ENCODE measurements around the gene TAF13. TPM values are rescaled to one million over a fixed set of nuclear protein-coding genes. Genes with fewer than 3 reads are reported as not detected.

TAF13 gene
- total and polyA plus RNA-seq, 9 of the 15 experiments (the other 6 are each of a cell fraction or from before 2014, with no cell fraction given): 14.9 to 77.2 (median 38.7) TPM

GRCh38 chr1:109099938-109100773 is 24.4 kb upstream of the TAF13 start (continued):
- TF ChIP-seq NR1H2 (CRISPR knock-in tag; IDR thresholded peaks at IDR 0.05) (no peak), E2F3 (CRISPR knock-in tag; IDR thresholded peaks at IDR 0.05) (peak; percentile 74; the same call in 1 of the 2 replicates), TBL1XR1 (IDR thresholded peaks at IDR 0.05; ENCODE audit: low read length in 2 of 2) (peak in 1 of 2 experiments; percentile 83; a peak in 2 of 4 replicates), MCM7 (IDR thresholded peaks at IDR 0.05) (no peak), BACH1 (tag; IDR thresholded peaks at IDR 0.05) (no peak; the same call in 1 of the 2 replicates), TSC22D4 (tag; IDR thresholded peaks at IDR 0.05) (no peak), SPI1 (IDR thresholded peaks at IDR 0.05; ENCODE audit: borderline replicate concordance, low read depth, low read length) (peak; percentile 91), ZNF511 (CRISPR knock-in tag; IDR thresholded peaks at IDR 0.05) (peak; percentile 92), OTX1 (CRISPR knock-in tag; IDR thresholded peaks at IDR 0.05) (peak; percentile 99), GABPB1 (CRISPR knock-in tag; IDR thresholded peaks at IDR 0.05) (peak; percentile 95), BRCA1 (IDR thresholded peaks at IDR 0.05) (no peak), BRCA1 (CRISPR knock-in tag; IDR thresholded peaks at IDR 0.05) (peak; percentile 93; the same call in 1 of the 2 replicates), CTBP1 (IDR thresholded peaks at IDR 0.05; ENCODE audit: borderline replicate concordance) (peak; percentile 84), MAX (CRISPR knock-in tag; IDR thresholded peaks at IDR 0.05) (peak; percentile 95), SP1 (CRISPR knock-in tag; IDR thresholded peaks at IDR 0.05) (peak; percentile 99), USF1 (CRISPR knock-in tag; IDR thresholded peaks at IDR 0.05) (peak; percentile 37; the same call in 1 of the 2 replicates), LCOR (CRISPR knock-in tag; IDR thresholded peaks at IDR 0.05) (peak; percentile 100), KAT2B (IDR thresholded peaks at IDR 0.05; ENCODE audit: low read depth, low read length) (peak; percentile 68), KDM2B (CRISPR knock-in tag; IDR thresholded peaks at IDR 0.05) (0 out of 2 replicates have a peak, but pooled peaks have one; percentile 50), PCBP1 (IDR thresholded peaks at IDR 0.05; ENCODE audit: low read depth, low read length, poor library complexity, severe bottlenecking) (peak; percentile 98), RBM34 (IDR thresholded peaks at IDR 0.05; ENCODE audit: borderline replicate concordance, insufficient read depth, low read length) (no peak), FOXA3 (CRISPR knock-in tag; conservative IDR thresholded peaks at IDR 0.05 in 1 of 2, IDR thresholded peaks at IDR 0.05 in 1 of 2) (peak in 1 of 2 experiments; percentile 87; a peak in 1 of 4 replicates), NKRF (IDR thresholded peaks at IDR 0.05; ENCODE audit: borderline replicate concordance) (peak; percentile 78; the same call in 1 of the 2 replicates), TFAM (CRISPR knock-in tag; conservative IDR thresholded peaks at IDR 0.05) (no peak), ZNF354B (CRISPR knock-in tag; IDR thresholded peaks at IDR 0.05) (0 out of 2 replicates have a peak, but pooled peaks have one; percentile 45), ZSCAN32 (CRISPR knock-in tag; IDR thresholded peaks at IDR 0.05) (peak; percentile 25; the same call in 1 of the 2 replicates)
